T-helper 22 cell (primary cell): ENCODE results near the gene PDLIM5.
"Not testable (repeated sequence)": the region's sequence is repeated elsewhere in the genome, so short reads cannot be mapped to it uniquely, and the experiment has no call there.

ENCODE experiments used
- DNase-seq: peaks from one replicate; pipeline ENCODE4 v3.0.0-alpha.2; 2020; ENCODE audit warnings: low read depth

PDLIM5 gene

GRCh38 chr4:94495408-94495807 is 43.7 kb downstream of the PDLIM5 start:
- DNase-seq: no peak

GRCh38 chr4:94497690-94498089 is 45.9 kb downstream of the PDLIM5 start:
- no peak for DNase-seq

- DNase-seq: no peak
These were observed 46.8 kb downstream of the PDLIM5 start for GRCh38 chr4:94498502-94498901.

GRCh38 chr4:94500685-94501084 is 48.9 kb downstream of the PDLIM5 start:
- no peak for DNase-seq

- DNase-seq: no peak
These were observed 52.8 kb downstream of the PDLIM5 start for GRCh38 chr4:94504545-94504944.

- DNase-seq: no peak
These were observed 55.1 kb downstream of the PDLIM5 start for GRCh38 chr4:94506822-94507221.

GRCh38 chr4:94507281-94507680 is 55.5 kb downstream of the PDLIM5 start:
- no peak for DNase-seq

GRCh38 chr4:94507708-94508107 is 56.0 kb downstream of the PDLIM5 start:
- DNase-seq: no peak

- DNase-seq: no peak
These were observed 56.6 kb downstream of the PDLIM5 start for GRCh38 chr4:94508296-94508695.

- DNase-seq: no peak
These were observed 57.1 kb downstream of the PDLIM5 start for GRCh38 chr4:94508806-94509205.

- DNase-seq: no peak
These were observed 59.8 kb downstream of the PDLIM5 start for GRCh38 chr4:94511591-94511990.

GRCh38 chr4:94513532-94513931 is 61.8 kb downstream of the PDLIM5 start:
- DNase-seq: not testable (repeated sequence)

GRCh38 chr4:94515365-94515764 is 63.6 kb downstream of the PDLIM5 start:
- no peak for DNase-seq

GRCh38 chr4:94516067-94516466 is 64.3 kb downstream of the PDLIM5 start:
- DNase-seq: no peak

- no peak for DNase-seq
These were observed 65.3 kb downstream of the PDLIM5 start for GRCh38 chr4:94516999-94517398.

- DNase-seq: no peak
These were observed 65.8 kb downstream of the PDLIM5 start for GRCh38 chr4:94517492-94517891.

GRCh38 chr4:94519019-94519418 is 67.3 kb downstream of the PDLIM5 start:
- no peak for DNase-seq

GRCh38 chr4:94519925-94520789 is 68.4 kb downstream of the PDLIM5 start:
- no peak for DNase-seq

GRCh38 chr4:94523033-94523580 is 71.4 kb downstream of the PDLIM5 start:
- no peak for DNase-seq

GRCh38 chr4:94523617-94524016 is 71.9 kb downstream of the PDLIM5 start:
- DNase-seq: no peak

- no peak for DNase-seq
These were observed 74.4 kb downstream of the PDLIM5 start for GRCh38 chr4:94525993-94526728.

GRCh38 chr4:94527556-94528233 is 76.0 kb downstream of the PDLIM5 start:
- DNase-seq: no peak
